ENCODE results near the gene SLC9A3.

SLC9A3 gene

DNA sequence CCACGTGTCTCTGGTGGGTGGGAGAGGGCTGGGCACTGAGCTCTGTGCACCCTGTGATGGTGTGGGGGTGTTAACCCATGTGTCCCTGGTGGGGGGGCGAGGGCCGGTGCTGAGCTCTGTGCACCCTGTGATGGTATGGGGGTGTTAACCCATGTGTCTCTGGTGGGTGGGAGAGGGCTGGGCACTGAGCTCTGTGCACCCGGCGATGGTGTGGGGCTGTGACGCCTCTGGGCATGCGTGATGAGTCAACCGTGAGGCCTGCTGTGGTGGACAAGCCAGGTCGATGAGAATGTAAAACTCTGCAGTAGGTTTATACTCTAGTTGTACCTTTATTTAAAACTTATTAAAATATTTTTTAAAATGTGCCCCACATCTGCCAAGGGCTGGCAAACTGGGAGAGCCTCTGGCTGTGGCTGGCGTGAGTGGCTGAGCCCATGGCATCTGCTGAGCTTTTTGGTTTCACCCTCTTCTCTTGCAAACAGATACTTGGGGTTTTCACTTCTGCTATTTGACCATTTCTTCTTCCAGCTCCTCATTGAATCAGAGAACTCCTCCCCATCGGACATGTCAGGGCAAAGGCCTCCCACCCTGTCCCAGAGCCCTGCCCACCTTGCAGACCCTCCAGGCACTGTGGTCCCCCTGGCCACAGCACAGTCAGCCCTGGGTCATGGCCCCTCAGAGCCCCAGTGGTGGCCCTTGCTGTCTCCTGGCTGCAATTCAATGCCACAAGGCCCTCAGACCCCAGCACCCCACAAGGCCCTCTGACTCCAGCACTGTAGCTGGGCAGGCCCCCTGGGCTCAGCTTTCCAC lies 99.7 kb downstream of the SLC9A3 start:
- Histone ChIP-seq H3K4me3 (ENCODE audit: low read depth, low read length) (no peak overlapping the region), H3K27ac (ENCODE audit: low read depth, low read length) (no peak overlapping the region), H2AFZ (ENCODE audit: low read length, unreplicated experiment) (no peak overlapping the region), H3K27me3 (ENCODE audit: insufficient read depth, low read length) (no peaks in the 10 kb centered on the region), H3K36me3 (ENCODE audit: insufficient read depth, low read length) (peaks cover 6% of the 10 kb centered on the region; the same call in 1 of the 2 replicates), H3K4me1 (ENCODE audit: control insufficient read depth, insufficient read depth, low read length, unreplicated experiment) (peaks cover 2% of the 10 kb centered on the region), H3K79me2 (ENCODE audit: control insufficient read depth, insufficient read depth, low read length, unreplicated experiment) (no peaks in the 10 kb centered on the region)

DNA sequence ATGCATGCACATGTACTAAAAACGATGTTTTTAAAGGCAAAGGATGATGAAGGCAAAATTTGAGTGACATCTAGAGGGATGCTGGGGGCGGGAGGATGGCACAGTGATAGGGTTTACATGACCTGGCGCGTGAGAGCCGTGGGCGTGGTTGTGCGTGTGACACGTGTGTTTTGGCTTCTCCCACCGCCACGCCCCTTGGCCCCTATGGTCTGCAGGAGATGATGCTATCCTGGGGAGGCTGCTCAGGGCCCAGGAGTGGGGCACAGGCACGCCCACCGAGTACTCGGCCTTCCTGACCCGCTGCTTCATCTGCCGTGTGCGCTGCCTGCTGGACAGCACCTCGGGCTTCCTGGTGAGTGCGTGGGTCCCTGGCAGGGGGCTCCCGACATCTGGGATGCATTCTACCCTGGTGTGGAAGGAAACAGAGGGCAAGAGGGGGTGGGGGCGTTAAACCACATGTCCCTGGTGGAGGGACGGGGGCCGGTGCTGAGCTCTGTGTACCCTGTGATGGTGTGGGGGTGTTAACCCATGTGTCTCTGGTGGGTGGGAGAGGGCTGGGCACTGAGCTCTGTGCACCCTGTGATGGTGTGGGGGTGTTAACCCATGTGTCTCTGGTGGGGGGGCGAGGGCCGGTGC lies 100.5 kb downstream of the SLC9A3 start:
- H3K27ac ChIP-seq (ENCODE audit: low read depth, low read length), result no peak overlapping the region
- no peaks in the 10 kb centered on the region for H3K4me1 ChIP-seq (ENCODE audit: control insufficient read depth, insufficient read depth, low read length, unreplicated experiment)
- H2AFZ ChIP-seq (ENCODE audit: low read length, unreplicated experiment), result no peak overlapping the region
- H3K36me3 ChIP-seq (ENCODE audit: insufficient read depth, low read length), result peaks cover 6% of the 10 kb centered on the region; the same call in 1 of the 2 replicates
- no peaks in the 10 kb centered on the region for H3K27me3 ChIP-seq (ENCODE audit: insufficient read depth, low read length)
- no peaks in the 10 kb centered on the region for H3K79me2 ChIP-seq (ENCODE audit: control insufficient read depth, insufficient read depth, low read length, unreplicated experiment)
- no peak overlapping the region for H3K4me3 ChIP-seq (ENCODE audit: low read depth, low read length)

DNA sequence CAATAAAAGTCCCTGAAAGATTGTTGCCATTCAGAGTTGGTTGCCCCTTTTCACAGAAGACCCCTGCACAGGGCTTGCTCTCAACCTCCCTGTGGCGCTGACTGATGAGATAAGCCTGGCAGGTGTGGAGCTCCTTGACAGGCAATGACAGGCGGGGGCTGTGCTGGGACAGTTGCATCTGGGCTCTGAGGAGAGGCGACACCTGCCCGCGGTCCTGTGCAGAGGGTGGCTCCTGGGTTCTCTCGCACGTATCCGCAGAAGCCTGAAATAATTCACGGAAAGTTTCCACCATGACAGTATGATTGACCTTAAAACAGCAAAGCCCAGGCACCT lies 101.0 kb downstream of the SLC9A3 start:
- Histone ChIP-seq H3K79me2 (ENCODE audit: control insufficient read depth, insufficient read depth, low read length, unreplicated experiment) (no peaks in the 10 kb centered on the region), H3K27me3 (ENCODE audit: insufficient read depth, low read length) (no peaks in the 10 kb centered on the region), H3K27ac (ENCODE audit: low read depth, low read length) (no peak overlapping the region), H3K4me1 (ENCODE audit: control insufficient read depth, insufficient read depth, low read length, unreplicated experiment) (no peaks in the 10 kb centered on the region), H3K36me3 (ENCODE audit: insufficient read depth, low read length) (peaks cover 6% of the 10 kb centered on the region; the same call in 1 of the 2 replicates), H2AFZ (ENCODE audit: low read length, unreplicated experiment) (no peak overlapping the region), H3K4me3 (ENCODE audit: low read depth, low read length) (no peak overlapping the region)

GRCh38 chr5:422323-423232 lies 101.7 kb downstream of the SLC9A3 start:
- Histone ChIP-seq H3K4me3 (ENCODE audit: low read depth, low read length) (no peak overlapping the region), H3K27ac (ENCODE audit: low read depth, low read length) (no peak overlapping the region), H3K36me3 (ENCODE audit: insufficient read depth, low read length) (peaks cover under 1% of the 10 kb centered on the region; the same call in 1 of the 2 replicates), H3K27me3 (ENCODE audit: insufficient read depth, low read length) (no peaks in the 10 kb centered on the region), H3K79me2 (ENCODE audit: control insufficient read depth, insufficient read depth, low read length, unreplicated experiment) (no peaks in the 10 kb centered on the region), H3K4me1 (ENCODE audit: control insufficient read depth, insufficient read depth, low read length, unreplicated experiment) (no peaks in the 10 kb centered on the region), H2AFZ (ENCODE audit: low read length, unreplicated experiment) (no peak overlapping the region)

DNA sequence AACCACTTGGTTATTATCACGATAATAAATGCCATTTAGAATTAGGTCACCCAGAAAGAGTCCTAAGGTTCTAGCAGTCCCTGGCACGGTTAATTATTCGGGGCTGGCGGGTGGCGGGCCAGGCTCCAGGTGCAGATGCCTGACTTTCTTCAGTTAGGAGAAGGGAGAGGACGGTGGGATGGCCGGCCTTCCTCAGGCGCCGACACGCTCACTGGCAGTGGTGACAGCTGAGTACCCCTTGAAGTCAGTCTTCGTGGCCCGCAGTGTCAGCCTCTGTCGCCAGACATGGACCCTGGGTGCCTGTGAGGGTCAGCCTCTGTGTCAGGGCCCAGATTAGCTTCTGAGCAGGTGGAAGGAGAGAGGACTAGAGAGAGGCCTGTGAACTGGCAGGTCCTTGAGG lies 102.3 kb downstream of the SLC9A3 start:
- Histone ChIP-seq H2AFZ (ENCODE audit: low read length, unreplicated experiment) (no peak overlapping the region), H3K36me3 (ENCODE audit: insufficient read depth, low read length) (no peaks in the 10 kb centered on the region), H3K4me1 (ENCODE audit: control insufficient read depth, insufficient read depth, low read length, unreplicated experiment) (no peaks in the 10 kb centered on the region)

DNA sequence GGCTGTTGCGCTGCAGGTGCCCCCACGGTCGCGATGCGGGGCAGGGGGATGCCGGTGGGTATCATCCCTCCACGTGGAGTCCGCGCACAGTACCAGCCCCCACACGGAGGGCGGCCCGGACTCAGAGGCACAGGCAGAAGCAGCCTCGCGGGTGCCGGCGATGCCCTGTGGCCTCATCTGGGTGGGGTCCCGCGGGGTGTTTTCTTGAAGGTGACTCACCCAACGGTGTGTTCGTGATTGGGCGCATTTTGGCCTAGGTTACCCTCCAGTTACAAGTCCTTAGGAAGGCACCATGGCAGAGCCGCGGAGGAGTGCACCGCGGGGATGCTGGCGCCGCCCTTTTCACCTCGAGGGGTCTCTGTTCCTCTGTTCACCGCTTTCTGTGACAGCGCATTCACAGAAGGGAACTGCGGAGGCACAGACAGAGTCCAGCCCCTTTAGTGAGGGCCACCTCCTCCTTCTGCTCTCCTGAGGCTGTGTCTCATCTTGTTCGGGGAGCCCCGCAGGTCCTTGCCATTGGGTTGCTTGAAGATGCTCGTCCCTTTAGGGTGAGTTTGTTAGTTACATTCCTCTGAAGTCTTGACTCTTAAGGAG lies 102.9 kb downstream of the SLC9A3 start:
- no peaks in the 10 kb centered on the region for H3K79me2 ChIP-seq (ENCODE audit: control insufficient read depth, insufficient read depth, low read length, unreplicated experiment)
- H3K4me3 ChIP-seq (ENCODE audit: low read depth, low read length), result no peak overlapping the region
- no peak overlapping the region for H2AFZ ChIP-seq (ENCODE audit: low read length, unreplicated experiment)
- H3K27me3 ChIP-seq (ENCODE audit: insufficient read depth, low read length), result no peaks in the 10 kb centered on the region
- no peaks in the 10 kb centered on the region for H3K36me3 ChIP-seq (ENCODE audit: insufficient read depth, low read length)
- no peak overlapping the region for H3K27ac ChIP-seq (ENCODE audit: low read depth, low read length)
- H3K4me1 ChIP-seq (ENCODE audit: control insufficient read depth, insufficient read depth, low read length, unreplicated experiment), result no peaks in the 10 kb centered on the region

More for the DNA sequence above, 102.3 kb downstream of the SLC9A3 start:
- Histone ChIP-seq H3K4me3 (ENCODE audit: low read depth, low read length) (no peak overlapping the region), H3K27ac (ENCODE audit: low read depth, low read length) (no peak overlapping the region), H3K27me3 (ENCODE audit: insufficient read depth, low read length) (no peaks in the 10 kb centered on the region), H3K79me2 (ENCODE audit: control insufficient read depth, insufficient read depth, low read length, unreplicated experiment) (no peaks in the 10 kb centered on the region)

DNA sequence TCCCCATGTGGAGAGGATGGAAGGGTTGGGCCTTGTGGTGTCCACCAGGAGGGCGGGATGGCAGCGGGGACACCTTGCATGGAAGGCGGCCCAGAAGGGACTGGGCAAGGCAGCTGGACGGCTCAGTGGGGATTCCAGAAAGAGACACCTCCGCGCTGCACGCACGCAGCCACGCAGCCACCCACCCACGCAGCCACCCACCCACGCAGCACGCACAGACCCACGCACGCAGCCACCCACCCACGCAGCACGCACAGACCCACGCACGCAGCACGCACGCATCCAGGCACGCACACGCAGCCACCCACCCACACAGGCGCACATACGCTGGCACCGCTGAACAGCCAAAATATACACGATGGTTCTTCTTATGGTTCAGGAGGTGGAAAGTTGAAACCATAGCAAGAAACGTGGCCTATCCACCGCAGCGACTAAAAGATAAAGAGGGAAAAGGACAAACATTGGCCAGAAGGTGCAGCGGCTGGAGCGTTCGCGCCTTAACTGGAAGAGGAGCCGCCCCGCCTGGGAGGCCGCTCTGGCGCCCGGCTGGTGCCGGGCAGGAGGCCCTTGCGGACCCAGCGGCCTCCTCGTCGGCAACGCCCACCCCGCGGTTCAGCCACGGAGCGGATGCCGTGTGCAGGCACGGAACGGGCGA lies 103.5 kb downstream of the SLC9A3 start:
- H3K4me1 ChIP-seq (ENCODE audit: control insufficient read depth, insufficient read depth, low read length, unreplicated experiment), result no peaks in the 10 kb centered on the region
- H3K27me3 ChIP-seq (ENCODE audit: insufficient read depth, low read length), result no peaks in the 10 kb centered on the region
- no peaks in the 10 kb centered on the region for H3K36me3 ChIP-seq (ENCODE audit: insufficient read depth, low read length)
- no peak overlapping the region for H2AFZ ChIP-seq (ENCODE audit: low read length, unreplicated experiment)
- no peak overlapping the region for H3K27ac ChIP-seq (ENCODE audit: low read depth, low read length)
- H3K79me2 ChIP-seq (ENCODE audit: control insufficient read depth, insufficient read depth, low read length, unreplicated experiment), result no peaks in the 10 kb centered on the region
- H3K4me3 ChIP-seq (ENCODE audit: low read depth, low read length), result no peak overlapping the region
